Osteoblast (primary cell): Measurements from ENCODE around the gene SEMA7A. TPM values are rescaled to one million over a fixed set of nuclear protein-coding genes. Genes with fewer than 3 reads are reported as not detected.
A peak's percentile ranks its signal among the peaks of the same experiment; 100 is the strongest.

Experiments
- DNase-seq: peaks from one replicate; pipeline ENCODE4 v3.0.0; 2011; ENCODE audit warnings: low spot score, mixed read lengths; ENCODE audit not compliant: insufficient read length; ENCODE audit errors: missing footprints
- H2AFZ ChIP-seq: 2 replicates; pipeline ENCODE4 v1.6.0; 2011; ENCODE audit warnings: mild to moderate bottlenecking, low read length
- H3K27ac ChIP-seq: 2 replicates; pipeline ENCODE4 v1.5.1; 2011; ENCODE audit warnings: mild to moderate bottlenecking, low read depth, low read length, moderate library complexity
- H3K27me3 ChIP-seq: 2 replicates; pipeline ENCODE4 v1.6.0; 2012; ENCODE audit warnings: mild to moderate bottlenecking, control low read depth, inconsistent platforms, low read length, moderate library complexity; ENCODE audit not compliant: insufficient read depth
- H3K36me3 ChIP-seq: 2 replicates; pipeline ENCODE4 v1.5.1; 2011; ENCODE audit warnings: mild to moderate bottlenecking, low read length, control low read depth, moderate library complexity; ENCODE audit not compliant: insufficient read depth
- H3K4me1 ChIP-seq: 2 replicates; pipeline ENCODE4 v1.5.1; 2011; ENCODE audit warnings: mild to moderate bottlenecking, low read length, control low read depth, moderate library complexity; ENCODE audit not compliant: insufficient read depth
- H3K4me2 ChIP-seq: 2 replicates; pipeline ENCODE4 v1.6.0; 2011; ENCODE audit warnings: mild to moderate bottlenecking, low read length; ENCODE audit not compliant: insufficient read depth
- H3K4me3 ChIP-seq: fragments of 200-600 bp; sonication (generic); 3 replicates; pipeline ENCODE4 v1.5.1; 2012; ENCODE audit warnings: mild to moderate bottlenecking, low read length, inconsistent platforms; ENCODE audit not compliant: insufficient read depth
- H3K79me2 ChIP-seq: 2 replicates; pipeline ENCODE4 v1.6.0; 2012; ENCODE audit warnings: mild to moderate bottlenecking, low read length, control low read depth, inconsistent platforms; ENCODE audit not compliant: insufficient read depth
- H3K9me3 ChIP-seq: 2 replicates; pipeline ENCODE4 v1.5.1; 2011; ENCODE audit warnings: low read depth, low read length, control low read depth
- H4K20me1 ChIP-seq: 2 replicates; pipeline ENCODE4 v1.6.0; 2012; ENCODE audit warnings: mild to moderate bottlenecking, low read length, control low read depth; ENCODE audit not compliant: insufficient read depth
- total RNA-seq: library from RNA; depleted of rRNA; stranded (reverse); fragments of >200 nt; gene quantifications from 2 replicates; pipeline ENCODE4 v1.2.3, GENCODE V29; 2012
- TF ChIP-seq, protein P1 (sequence below): IDR thresholded peaks from 2 replicates; pipeline ENCODE4 v1.5.1; 2011; ENCODE audit warnings: mild to moderate bottlenecking, low read depth, low read length, moderate library complexity; ENCODE audit errors: extremely low read depth

SEMA7A gene
- total RNA-seq, 1 donor, result 30.4 TPM

DNA sequence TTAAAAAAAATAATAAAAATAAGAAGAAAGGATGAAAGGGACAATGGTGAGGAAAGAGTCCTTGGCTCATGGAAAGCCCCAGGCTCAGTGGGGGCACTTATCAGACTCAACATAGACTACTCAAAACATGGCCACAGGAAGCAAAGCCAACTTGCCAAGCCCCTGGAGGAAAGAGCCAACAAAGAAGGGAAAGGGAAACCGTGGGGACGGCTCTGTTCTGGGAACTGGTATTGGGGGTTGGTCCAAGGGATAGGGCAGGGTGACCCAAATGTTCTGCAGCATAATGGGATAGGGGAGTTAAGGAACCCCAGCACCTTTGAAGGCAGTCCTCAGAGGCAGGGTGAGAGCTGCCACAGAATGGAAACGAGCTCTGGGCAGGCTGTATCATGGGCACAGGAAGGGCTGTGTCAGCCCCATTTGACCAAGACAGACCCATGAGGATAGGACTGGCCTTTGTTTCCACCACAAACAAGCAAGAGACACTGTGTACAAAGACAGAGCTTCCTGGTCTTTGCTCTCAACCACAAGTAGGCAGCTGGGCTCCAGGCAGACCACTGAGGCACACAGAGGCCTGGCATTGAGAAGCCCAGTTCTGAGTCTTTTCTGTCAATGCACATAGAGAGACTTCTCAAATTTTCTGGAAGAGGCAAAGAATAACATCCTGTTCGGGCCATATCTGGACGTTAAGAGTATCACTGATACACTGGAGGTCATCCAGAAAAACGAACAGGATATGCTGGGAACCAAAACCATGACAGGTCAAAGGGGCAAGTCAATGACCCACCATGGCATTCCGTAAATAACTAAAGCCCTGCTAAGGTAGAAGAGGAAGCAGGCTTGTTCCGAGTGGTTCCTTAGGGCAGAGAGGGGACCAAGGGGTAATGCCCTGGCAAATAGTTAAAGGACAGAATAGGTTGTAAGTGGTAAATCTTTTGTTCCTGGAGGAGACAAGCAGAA lies 10.6 kb upstream of the SEMA7A start:
- TF ChIP-seq, protein P1, sequence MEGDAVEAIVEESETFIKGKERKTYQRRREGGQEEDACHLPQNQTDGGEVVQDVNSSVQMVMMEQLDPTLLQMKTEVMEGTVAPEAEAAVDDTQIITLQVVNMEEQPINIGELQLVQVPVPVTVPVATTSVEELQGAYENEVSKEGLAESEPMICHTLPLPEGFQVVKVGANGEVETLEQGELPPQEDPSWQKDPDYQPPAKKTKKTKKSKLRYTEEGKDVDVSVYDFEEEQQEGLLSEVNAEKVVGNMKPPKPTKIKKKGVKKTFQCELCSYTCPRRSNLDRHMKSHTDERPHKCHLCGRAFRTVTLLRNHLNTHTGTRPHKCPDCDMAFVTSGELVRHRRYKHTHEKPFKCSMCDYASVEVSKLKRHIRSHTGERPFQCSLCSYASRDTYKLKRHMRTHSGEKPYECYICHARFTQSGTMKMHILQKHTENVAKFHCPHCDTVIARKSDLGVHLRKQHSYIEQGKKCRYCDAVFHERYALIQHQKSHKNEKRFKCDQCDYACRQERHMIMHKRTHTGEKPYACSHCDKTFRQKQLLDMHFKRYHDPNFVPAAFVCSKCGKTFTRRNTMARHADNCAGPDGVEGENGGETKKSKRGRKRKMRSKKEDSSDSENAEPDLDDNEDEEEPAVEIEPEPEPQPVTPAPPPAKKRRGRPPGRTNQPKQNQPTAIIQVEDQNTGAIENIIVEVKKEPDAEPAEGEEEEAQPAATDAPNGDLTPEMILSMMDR, result no peak

DNA sequence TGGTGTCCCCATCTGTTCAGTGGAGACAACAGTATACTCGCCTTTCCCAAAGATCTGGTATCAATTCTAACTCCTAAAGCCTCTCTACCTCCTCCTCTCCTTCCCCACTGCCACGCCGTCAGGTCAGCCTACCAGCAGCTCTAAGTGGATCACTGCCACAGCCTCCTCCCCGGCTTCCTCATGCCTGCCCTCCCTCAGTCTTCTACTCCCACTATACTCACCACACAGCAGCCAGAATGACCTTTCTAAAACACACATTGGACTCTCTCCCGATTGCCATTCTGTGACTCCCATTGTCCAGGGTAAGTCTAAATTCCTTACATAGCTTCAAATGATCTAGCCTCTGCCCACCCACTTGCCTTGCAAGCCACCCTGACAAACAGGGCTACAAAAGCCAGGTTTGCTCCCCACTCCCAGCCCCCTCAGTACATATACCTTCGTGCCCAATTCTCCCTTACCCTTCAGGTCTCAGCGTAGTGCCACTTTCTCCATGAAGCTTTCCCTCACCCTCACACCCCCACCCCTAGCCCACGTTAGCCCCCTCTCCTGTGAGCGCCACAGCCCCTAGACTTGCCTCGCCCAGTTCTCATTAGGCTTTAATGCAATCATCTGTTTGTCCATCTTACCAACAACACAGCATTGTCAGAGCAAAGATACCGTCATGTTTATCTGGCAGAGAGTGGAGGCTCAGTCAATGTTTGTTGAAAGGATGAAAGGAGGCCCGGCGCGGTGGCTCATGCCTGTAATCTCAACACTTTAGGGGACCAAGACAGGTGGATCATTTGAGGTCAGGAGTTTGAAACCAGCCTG lies 9.5 kb upstream of the SEMA7A start:
- H2AFZ ChIP-seq, result peak overlapping the region; percentile 85
- DNase-seq, result peak; percentile 89

More for the DNA sequence above, 10.6 kb upstream of the SEMA7A start:
- H4K20me1 ChIP-seq, result no peaks in the 10 kb centered on the region
- no peaks in the 10 kb centered on the region for H3K9me3 ChIP-seq
- peaks cover 23% of the 10 kb centered on the region for H3K4me1 ChIP-seq
- no peak overlapping the region for H3K4me3 ChIP-seq
- no peaks in the 10 kb centered on the region for H3K27me3 ChIP-seq
- no peak overlapping the region for H3K27ac ChIP-seq
- no peaks in the 10 kb centered on the region for H3K79me2 ChIP-seq
- H2AFZ ChIP-seq, result no peak overlapping the region
- DNase-seq, result no peak
- H3K4me2 ChIP-seq, result no peak overlapping the region
- peaks cover 22% of the 10 kb centered on the region for H3K36me3 ChIP-seq

DNA sequence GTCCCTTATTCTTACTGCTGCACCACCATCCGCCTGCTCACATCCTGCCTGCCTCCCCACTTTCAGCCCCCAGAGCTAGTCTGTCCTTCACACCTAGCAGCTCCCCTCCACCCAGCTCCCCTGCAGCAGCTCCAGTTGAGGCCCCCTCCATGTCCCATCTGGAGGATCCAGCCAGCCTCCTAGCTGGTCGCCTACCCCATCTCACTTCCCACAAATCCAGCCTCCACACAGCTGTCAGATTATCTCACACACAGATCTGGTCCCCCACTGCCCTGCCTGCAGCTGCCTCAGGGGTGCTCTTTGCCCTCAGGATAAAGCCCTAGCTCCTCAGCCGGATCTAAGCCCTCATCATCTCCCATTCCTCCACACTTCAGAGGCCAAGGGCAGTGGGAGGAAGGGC lies 8.8 kb upstream of the SEMA7A start:
- H3K27me3 ChIP-seq, result no peaks in the 10 kb centered on the region
- TF ChIP-seq, protein P1, result no peak
- H3K79me2 ChIP-seq, result no peaks in the 10 kb centered on the region
- no peaks in the 10 kb centered on the region for H3K9me3 ChIP-seq
- peak overlapping the region; percentile 42 for H3K4me2 ChIP-seq
- no peak for DNase-seq
- H4K20me1 ChIP-seq, result no peaks in the 10 kb centered on the region
- no peak overlapping the region for H3K4me3 ChIP-seq
- H2AFZ ChIP-seq, result peak overlapping the region; percentile 85
- peaks cover 4% of the 10 kb centered on the region for H3K36me3 ChIP-seq
- H3K27ac ChIP-seq, result peak overlapping the region; percentile 46
- peaks cover 23% of the 10 kb centered on the region for H3K4me1 ChIP-seq

More for the DNA sequence above, 9.5 kb upstream of the SEMA7A start:
- Histone ChIP-seq H3K4me2 (peak overlapping the region; percentile 42), H3K27me3 (no peaks in the 10 kb centered on the region), H3K27ac (peak overlapping the region; percentile 46), H3K9me3 (no peaks in the 10 kb centered on the region), H4K20me1 (no peaks in the 10 kb centered on the region), H3K4me1 (peaks cover 23% of the 10 kb centered on the region), H3K79me2 (no peaks in the 10 kb centered on the region), H3K36me3 (peaks cover 11% of the 10 kb centered on the region), H3K4me3 (no peak overlapping the region)
- TF ChIP-seq, protein P1, result no peak

DNA sequence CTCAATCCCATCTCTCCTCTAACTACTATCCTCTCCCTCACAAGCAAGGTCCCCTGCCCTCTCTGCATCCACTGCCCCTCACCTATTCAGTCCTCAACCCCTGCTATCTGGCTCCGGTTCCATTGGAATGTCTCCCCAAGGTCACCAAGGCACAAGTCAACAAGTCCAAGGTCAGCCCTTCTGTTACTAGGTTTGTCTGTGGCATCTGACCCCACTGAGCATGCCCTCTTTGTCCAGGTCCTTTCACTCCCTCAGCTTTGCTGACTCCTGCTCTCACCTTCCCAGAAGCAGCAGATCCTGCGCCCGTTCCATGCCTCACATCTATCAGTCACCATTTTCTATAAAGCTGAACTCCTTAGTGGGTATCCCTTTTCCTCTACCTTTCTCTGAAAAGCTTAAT lies 8.3 kb upstream of the SEMA7A start:
- Histone ChIP-seq H4K20me1 (no peaks in the 10 kb centered on the region), H3K36me3 (peaks cover 3% of the 10 kb centered on the region), H3K27ac (no peak overlapping the region), H3K79me2 (no peaks in the 10 kb centered on the region), H3K4me3 (no peak overlapping the region), H3K4me1 (peaks cover 23% of the 10 kb centered on the region), H3K4me2 (no peak overlapping the region), H2AFZ (no peak overlapping the region), H3K27me3 (no peaks in the 10 kb centered on the region), H3K9me3 (no peaks in the 10 kb centered on the region)
- DNase-seq, result no peak
- TF ChIP-seq, protein P1, result no peak
